SK-N-SH (cell line): ENCODE data around the gene OPCML.
A peak's percentile ranks its signal among the peaks of the same experiment; 100 is the strongest.

Experiments
- CTCF ChIP-seq: fragments of 200-600 bp; sonication (generic); IDR thresholded peaks from 2 replicates; pipeline ENCODE4 v1.6.1; 2017; ENCODE audit warnings: antibody characterized with exemption, mild to moderate bottlenecking, moderate library complexity
- EP300 ChIP-seq, 2 experiments: IDR thresholded peaks; 2 replicates each; pipeline versions ENCODE4 v1.4.0 to v1.6.1; 2012; ENCODE audit warnings: borderline replicate concordance in 1 of 2, low read depth in 1 of 2, low read length in 1 of 2
- FOSL2 ChIP-seq: IDR thresholded peaks from 2 replicates; pipeline ENCODE4 v1.4.0; 2012; ENCODE audit warnings: low read depth, mild to moderate bottlenecking, moderate library complexity, borderline replicate concordance
- JUND ChIP-seq: IDR thresholded peaks from 2 replicates; pipeline ENCODE4 v1.4.0; 2012
- MAX ChIP-seq: IDR thresholded peaks from 2 replicates; pipeline ENCODE4 v1.4.0; 2012; ENCODE audit warnings: low read depth
- PBX3 ChIP-seq: IDR thresholded peaks from 2 replicates; pipeline ENCODE4; 2012
- POLR2AphosphoS5 ChIP-seq: IDR thresholded peaks from 2 replicates; pipeline ENCODE4 v1.6.1; 2012; ENCODE audit warnings: low read depth, low read length
- RAD21 ChIP-seq: IDR thresholded peaks from 2 replicates; pipeline ENCODE4 v1.6.1; 2012; ENCODE audit warnings: mild to moderate bottlenecking, low read length
- RCOR1 ChIP-seq: fragments of 150-350 bp; IDR thresholded peaks from 2 replicates; pipeline ENCODE4 v1.6.1; 2017; ENCODE audit warnings: antibody characterized with exemption, low read length
- RFX5 ChIP-seq: IDR thresholded peaks from 2 replicates; pipeline ENCODE4 v1.6.1; 2012; ENCODE audit warnings: mild to moderate bottlenecking, improper control_type of control experiment, low read length
- YY1 ChIP-seq: IDR thresholded peaks from 2 replicates; pipeline ENCODE4 v1.4.0; 2012; ENCODE audit warnings: low read depth, mild to moderate bottlenecking
- TF ChIP-seq, protein P1 (sequence below): IDR thresholded peaks from 2 replicates; pipeline ENCODE4 v1.6.1; 2012; ENCODE audit warnings: mild to moderate bottlenecking, low read depth, low read length, moderate library complexity
- TF ChIP-seq, protein P2 (sequence below): IDR thresholded peaks from 2 replicates; pipeline ENCODE4 v1.4.0; 2012; ENCODE audit warnings: low read depth, borderline replicate concordance

GRCh38 chr11:132464939-132465338 is 1067.4 kb downstream of the OPCML start:
- TF ChIP-seq, protein P1, sequence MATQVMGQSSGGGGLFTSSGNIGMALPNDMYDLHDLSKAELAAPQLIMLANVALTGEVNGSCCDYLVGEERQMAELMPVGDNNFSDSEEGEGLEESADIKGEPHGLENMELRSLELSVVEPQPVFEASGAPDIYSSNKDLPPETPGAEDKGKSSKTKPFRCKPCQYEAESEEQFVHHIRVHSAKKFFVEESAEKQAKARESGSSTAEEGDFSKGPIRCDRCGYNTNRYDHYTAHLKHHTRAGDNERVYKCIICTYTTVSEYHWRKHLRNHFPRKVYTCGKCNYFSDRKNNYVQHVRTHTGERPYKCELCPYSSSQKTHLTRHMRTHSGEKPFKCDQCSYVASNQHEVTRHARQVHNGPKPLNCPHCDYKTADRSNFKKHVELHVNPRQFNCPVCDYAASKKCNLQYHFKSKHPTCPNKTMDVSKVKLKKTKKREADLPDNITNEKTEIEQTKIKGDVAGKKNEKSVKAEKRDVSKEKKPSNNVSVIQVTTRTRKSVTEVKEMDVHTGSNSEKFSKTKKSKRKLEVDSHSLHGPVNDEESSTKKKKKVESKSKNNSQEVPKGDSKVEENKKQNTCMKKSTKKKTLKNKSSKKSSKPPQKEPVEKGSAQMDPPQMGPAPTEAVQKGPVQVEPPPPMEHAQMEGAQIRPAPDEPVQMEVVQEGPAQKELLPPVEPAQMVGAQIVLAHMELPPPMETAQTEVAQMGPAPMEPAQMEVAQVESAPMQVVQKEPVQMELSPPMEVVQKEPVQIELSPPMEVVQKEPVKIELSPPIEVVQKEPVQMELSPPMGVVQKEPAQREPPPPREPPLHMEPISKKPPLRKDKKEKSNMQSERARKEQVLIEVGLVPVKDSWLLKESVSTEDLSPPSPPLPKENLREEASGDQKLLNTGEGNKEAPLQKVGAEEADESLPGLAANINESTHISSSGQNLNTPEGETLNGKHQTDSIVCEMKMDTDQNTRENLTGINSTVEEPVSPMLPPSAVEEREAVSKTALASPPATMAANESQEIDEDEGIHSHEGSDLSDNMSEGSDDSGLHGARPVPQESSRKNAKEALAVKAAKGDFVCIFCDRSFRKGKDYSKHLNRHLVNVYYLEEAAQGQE: no peak
- TF ChIP-seq CTCF (0 out of 2 replicates have a peak, but pooled peaks have one; percentile 13), FOSL2 (no peak), YY1 (no peak), POLR2AphosphoS5 (no peak), RAD21 (no peak), EP300 (IDR thresholded peaks at IDR 0.05; ENCODE audit: borderline replicate concordance in 1 of 2, low read depth in 1 of 2, low read length in 1 of 2) (no peak), RCOR1 (no peak), MAX (no peak), RFX5 (no peak), PBX3 (no peak), JUND (no peak)
- TF ChIP-seq, protein P2, sequence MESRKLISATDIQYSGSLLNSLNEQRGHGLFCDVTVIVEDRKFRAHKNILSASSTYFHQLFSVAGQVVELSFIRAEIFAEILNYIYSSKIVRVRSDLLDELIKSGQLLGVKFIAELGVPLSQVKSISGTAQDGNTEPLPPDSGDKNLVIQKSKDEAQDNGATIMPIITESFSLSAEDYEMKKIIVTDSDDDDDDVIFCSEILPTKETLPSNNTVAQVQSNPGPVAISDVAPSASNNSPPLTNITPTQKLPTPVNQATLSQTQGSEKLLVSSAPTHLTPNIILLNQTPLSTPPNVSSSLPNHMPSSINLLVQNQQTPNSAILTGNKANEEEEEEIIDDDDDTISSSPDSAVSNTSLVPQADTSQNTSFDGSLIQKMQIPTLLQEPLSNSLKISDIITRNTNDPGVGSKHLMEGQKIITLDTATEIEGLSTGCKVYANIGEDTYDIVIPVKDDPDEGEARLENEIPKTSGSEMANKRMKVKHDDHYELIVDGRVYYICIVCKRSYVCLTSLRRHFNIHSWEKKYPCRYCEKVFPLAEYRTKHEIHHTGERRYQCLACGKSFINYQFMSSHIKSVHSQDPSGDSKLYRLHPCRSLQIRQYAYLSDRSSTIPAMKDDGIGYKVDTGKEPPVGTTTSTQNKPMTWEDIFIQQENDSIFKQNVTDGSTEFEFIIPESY: no peak
